ENCODE measurements around the gene DICER1. TPM values are rescaled to one million over a fixed set of nuclear protein-coding genes. Genes with fewer than 3 reads are reported as not detected.

The DICER1 gene, protein sequence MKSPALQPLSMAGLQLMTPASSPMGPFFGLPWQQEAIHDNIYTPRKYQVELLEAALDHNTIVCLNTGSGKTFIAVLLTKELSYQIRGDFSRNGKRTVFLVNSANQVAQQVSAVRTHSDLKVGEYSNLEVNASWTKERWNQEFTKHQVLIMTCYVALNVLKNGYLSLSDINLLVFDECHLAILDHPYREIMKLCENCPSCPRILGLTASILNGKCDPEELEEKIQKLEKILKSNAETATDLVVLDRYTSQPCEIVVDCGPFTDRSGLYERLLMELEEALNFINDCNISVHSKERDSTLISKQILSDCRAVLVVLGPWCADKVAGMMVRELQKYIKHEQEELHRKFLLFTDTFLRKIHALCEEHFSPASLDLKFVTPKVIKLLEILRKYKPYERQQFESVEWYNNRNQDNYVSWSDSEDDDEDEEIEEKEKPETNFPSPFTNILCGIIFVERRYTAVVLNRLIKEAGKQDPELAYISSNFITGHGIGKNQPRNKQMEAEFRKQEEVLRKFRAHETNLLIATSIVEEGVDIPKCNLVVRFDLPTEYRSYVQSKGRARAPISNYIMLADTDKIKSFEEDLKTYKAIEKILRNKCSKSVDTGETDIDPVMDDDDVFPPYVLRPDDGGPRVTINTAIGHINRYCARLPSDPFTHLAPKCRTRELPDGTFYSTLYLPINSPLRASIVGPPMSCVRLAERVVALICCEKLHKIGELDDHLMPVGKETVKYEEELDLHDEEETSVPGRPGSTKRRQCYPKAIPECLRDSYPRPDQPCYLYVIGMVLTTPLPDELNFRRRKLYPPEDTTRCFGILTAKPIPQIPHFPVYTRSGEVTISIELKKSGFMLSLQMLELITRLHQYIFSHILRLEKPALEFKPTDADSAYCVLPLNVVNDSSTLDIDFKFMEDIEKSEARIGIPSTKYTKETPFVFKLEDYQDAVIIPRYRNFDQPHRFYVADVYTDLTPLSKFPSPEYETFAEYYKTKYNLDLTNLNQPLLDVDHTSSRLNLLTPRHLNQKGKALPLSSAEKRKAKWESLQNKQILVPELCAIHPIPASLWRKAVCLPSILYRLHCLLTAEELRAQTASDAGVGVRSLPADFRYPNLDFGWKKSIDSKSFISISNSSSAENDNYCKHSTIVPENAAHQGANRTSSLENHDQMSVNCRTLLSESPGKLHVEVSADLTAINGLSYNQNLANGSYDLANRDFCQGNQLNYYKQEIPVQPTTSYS (N-terminal part only)
- total RNA-seq (2021): 56.0 to 62.0 TPM (median 56.5 TPM) in 3 replicates
- Bru-seq, nascent RNA: percentile 87 among the genes with signal in this experiment
- long read RNA-seq, experiment 1, full-length matches to known transcripts: 23 of 143 reads
- long read RNA-seq, experiment 1, partial matches to known transcripts: 47 of 143 reads
- long read RNA-seq, experiment 1, other reads (novel, unspliced or antisense): 73 of 143 reads
- long read RNA-seq, experiment 2, partial matches to known transcripts: 5 of 28 reads
- long read RNA-seq, experiment 2, other reads (novel, unspliced or antisense): 23 of 28 reads
- long read RNA-seq, experiment 3: 0 reads

DNA sequence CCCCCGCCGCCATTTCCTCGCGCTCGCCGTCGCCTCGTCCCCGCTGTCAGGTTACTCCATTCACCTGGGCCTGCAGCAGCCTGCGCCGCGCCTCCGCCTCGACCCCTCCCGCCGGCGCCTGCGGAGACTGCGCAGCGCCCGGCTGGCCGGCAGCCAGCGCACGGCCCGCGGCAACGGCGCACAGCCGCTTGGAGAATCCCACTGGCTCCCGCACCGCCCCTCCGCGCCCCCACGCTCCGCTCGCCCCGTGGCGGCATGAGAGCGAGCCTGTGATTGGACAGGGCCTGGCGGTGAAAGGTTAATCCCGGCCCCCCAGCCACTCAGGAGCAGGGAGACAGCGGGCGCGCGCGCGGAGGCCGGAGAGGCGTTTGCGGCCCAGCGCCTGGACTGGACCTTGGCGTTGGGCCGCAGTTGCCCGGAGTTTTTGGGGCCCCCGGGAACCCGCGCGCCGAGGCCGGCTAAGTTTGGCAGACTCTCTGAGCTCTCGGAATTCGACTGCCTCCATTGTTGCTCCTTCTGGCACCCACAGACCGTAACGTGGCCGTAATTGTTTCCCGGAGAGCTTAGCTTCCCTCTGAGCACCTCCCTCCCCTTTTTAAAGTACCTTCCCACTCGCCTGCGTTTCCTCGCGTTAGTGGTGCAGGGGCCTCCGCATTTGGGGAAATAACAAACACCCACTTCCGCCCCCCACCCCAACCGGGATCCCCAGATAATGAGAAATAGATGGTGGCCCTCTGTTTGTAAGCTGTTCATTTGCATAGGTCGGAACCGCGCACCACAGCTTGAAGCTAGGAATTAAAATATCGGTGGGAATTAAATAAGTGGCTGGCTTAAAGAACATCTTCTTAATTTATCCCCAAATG is at the start of gene DICER1:
Gene DICER1, minus strand, starts transcription at position 203 of the 863 bp plus-strand sequence. CDS start 24,071 bp downstream, outside the sequence.
- ChIA-PET CTCF (interaction anchor here (0.8 to 0.9 kb wide), 2 partner anchors 8 to 204 kb away, joined by 3 to 4 read pairs; no protein-coding TSS in a partner anchor), POLR2A (interaction anchor here (0.6 to 1.2 kb wide), 3 partner anchors 13 to 62 kb away, joined by 3 to 7 read pairs (median 5); no protein-coding TSS in a partner anchor)
- DNase-seq (ENCODE audit: low spot score) (peak; percentile 96), ATAC-seq (peak; percentile 83)
- 0 out of 2 replicates have a peak, but pooled peaks cover 2% of the 10 kb centered on the region for H3K36me3 Mint-ChIP-seq
- peaks cover 4% of the 10 kb centered on the region; the same call in 1 of the 2 replicates for H3K9me3 Mint-ChIP-seq
- no peaks in the 10 kb centered on the region; the same call in 1 of the 2 replicates for H3K27me3 Mint-ChIP-seq (ENCODE audit: low read depth)
- H3K4me3 Mint-ChIP-seq: peak within 1 kb of the TSS; percentile 92
- H3K27ac Mint-ChIP-seq: peak within 1 kb of the TSS; percentile 73
- peaks cover 45% of the 10 kb centered on the region for H3K4me1 Mint-ChIP-seq
- TF ChIP-seq, protein P1, sequence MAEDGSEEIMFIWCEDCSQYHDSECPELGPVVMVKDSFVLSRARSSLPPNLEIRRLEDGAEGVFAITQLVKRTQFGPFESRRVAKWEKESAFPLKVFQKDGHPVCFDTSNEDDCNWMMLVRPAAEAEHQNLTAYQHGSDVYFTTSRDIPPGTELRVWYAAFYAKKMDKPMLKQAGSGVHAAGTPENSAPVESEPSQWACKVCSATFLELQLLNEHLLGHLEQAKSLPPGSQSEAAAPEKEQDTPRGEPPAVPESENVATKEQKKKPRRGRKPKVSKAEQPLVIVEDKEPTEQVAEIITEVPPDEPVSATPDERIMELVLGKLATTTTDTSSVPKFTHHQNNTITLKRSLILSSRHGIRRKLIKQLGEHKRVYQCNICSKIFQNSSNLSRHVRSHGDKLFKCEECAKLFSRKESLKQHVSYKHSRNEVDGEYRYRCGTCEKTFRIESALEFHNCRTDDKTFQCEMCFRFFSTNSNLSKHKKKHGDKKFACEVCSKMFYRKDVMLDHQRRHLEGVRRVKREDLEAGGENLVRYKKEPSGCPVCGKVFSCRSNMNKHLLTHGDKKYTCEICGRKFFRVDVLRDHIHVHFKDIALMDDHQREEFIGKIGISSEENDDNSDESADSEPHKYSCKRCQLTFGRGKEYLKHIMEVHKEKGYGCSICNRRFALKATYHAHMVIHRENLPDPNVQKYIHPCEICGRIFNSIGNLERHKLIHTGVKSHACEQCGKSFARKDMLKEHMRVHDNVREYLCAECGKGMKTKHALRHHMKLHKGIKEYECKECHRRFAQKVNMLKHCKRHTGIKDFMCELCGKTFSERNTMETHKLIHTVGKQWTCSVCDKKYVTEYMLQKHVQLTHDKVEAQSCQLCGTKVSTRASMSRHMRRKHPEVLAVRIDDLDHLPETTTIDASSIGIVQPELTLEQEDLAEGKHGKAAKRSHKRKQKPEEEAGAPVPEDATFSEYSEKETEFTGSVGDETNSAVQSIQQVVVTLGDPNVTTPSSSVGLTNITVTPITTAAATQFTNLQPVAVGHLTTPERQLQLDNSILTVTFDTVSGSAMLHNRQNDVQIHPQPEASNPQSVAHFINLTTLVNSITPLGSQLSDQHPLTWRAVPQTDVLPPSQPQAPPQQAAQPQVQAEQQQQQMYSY (CRISPR knock-in tag; IDR thresholded peaks at IDR 0.05): no peak
- TF ChIP-seq ZNF138 (CRISPR knock-in tag; conservative IDR thresholded peaks at IDR 0.05): no peak
- TF ChIP-seq, protein P2, sequence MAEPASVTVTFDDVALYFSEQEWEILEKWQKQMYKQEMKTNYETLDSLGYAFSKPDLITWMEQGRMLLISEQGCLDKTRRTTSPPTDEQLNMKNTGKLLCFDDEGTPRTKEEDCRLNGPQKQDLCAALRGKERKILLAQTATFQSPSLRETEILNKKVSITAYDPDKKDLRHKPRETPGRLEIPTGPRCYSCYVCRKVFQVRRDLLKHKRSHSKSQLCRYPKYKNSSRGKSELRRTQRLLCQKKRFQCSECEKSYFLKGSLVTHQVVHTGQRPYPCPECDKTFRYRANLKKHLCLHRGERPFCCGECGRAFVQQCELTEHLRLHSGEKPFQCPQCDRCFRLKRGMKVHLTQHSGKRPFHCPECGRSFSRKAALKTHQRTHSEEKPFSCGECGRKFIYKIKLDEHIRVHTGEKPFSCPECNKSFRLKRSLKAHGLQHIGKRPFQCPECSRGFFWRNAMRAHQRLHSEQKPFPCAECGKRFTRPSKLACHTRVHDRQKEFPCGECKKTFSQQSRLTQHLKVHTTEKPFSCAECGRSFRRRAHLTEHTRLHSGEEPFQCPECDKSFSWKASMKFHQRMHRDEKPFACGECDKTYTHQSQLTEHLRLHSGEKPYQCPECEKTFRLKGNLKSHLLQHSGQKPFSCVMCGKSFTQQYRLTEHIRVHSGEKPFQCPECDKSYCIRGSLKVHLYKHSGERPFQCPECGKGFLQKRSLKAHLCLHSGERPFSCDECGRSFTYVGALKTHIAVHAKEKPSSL (CRISPR knock-in tag; conservative IDR thresholded peaks at IDR 0.05): no peak
- peak; percentile 94 for TF ChIP-seq NFYB (CRISPR knock-in tag; conservative IDR thresholded peaks at IDR 0.05; ENCODE audit: low read depth)
- no peak for TF ChIP-seq ZNF317 (CRISPR knock-in tag; IDR thresholded peaks at IDR 0.05; ENCODE audit: borderline replicate concordance, low read depth)
- TF ChIP-seq NR3C1 (CRISPR knock-in tag; conservative IDR thresholded peaks at IDR 0.05; ENCODE audit: low read depth): no peak
- TF ChIP-seq PRRX2 (CRISPR knock-in tag; IDR thresholded peaks at IDR 0.05): no peak
- no peak for TF ChIP-seq TCF7 (CRISPR knock-in tag; IDR thresholded peaks at IDR 0.05; ENCODE audit: low read depth)
- TF ChIP-seq ZNF671 (CRISPR knock-in tag; IDR thresholded peaks at IDR 0.05): no peak
- TF ChIP-seq OVOL2 (CRISPR knock-in tag; IDR thresholded peaks at IDR 0.05; ENCODE audit: borderline replicate concordance): no peak
- TF ChIP-seq, protein P3, sequence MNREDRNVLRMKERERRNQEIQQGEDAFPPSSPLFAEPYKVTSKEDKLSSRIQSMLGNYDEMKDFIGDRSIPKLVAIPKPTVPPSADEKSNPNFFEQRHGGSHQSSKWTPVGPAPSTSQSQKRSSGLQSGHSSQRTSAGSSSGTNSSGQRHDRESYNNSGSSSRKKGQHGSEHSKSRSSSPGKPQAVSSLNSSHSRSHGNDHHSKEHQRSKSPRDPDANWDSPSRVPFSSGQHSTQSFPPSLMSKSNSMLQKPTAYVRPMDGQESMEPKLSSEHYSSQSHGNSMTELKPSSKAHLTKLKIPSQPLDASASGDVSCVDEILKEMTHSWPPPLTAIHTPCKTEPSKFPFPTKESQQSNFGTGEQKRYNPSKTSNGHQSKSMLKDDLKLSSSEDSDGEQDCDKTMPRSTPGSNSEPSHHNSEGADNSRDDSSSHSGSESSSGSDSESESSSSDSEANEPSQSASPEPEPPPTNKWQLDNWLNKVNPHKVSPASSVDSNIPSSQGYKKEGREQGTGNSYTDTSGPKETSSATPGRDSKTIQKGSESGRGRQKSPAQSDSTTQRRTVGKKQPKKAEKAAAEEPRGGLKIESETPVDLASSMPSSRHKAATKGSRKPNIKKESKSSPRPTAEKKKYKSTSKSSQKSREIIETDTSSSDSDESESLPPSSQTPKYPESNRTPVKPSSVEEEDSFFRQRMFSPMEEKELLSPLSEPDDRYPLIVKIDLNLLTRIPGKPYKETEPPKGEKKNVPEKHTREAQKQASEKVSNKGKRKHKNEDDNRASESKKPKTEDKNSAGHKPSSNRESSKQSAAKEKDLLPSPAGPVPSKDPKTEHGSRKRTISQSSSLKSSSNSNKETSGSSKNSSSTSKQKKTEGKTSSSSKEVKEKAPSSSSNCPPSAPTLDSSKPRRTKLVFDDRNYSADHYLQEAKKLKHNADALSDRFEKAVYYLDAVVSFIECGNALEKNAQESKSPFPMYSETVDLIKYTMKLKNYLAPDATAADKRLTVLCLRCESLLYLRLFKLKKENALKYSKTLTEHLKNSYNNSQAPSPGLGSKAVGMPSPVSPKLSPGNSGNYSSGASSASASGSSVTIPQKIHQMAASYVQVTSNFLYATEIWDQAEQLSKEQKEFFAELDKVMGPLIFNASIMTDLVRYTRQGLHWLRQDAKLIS (CRISPR knock-in tag; IDR thresholded peaks at IDR 0.05; ENCODE audit: borderline replicate concordance): no peak
- 0 out of 2 replicates have a peak, but pooled peaks have one; percentile 29 for TF ChIP-seq MYBL2 (CRISPR knock-in tag; IDR thresholded peaks at IDR 0.05)
- no peak for TF ChIP-seq CREM (CRISPR knock-in tag; IDR thresholded peaks at IDR 0.05)
- TF ChIP-seq, protein P4, sequence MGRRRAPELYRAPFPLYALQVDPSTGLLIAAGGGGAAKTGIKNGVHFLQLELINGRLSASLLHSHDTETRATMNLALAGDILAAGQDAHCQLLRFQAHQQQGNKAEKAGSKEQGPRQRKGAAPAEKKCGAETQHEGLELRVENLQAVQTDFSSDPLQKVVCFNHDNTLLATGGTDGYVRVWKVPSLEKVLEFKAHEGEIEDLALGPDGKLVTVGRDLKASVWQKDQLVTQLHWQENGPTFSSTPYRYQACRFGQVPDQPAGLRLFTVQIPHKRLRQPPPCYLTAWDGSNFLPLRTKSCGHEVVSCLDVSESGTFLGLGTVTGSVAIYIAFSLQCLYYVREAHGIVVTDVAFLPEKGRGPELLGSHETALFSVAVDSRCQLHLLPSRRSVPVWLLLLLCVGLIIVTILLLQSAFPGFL (CRISPR knock-in tag; IDR thresholded peaks at IDR 0.05; ENCODE audit: borderline replicate concordance): no peak
- TF ChIP-seq NR2C2 (CRISPR knock-in tag; IDR thresholded peaks at IDR 0.05): peak; percentile 84
- no peak; the same call in 1 of the 2 replicates for TF ChIP-seq KAT7 (CRISPR knock-in tag; IDR thresholded peaks at IDR 0.05; ENCODE audit: borderline replicate concordance)
- TF ChIP-seq, protein P5, sequence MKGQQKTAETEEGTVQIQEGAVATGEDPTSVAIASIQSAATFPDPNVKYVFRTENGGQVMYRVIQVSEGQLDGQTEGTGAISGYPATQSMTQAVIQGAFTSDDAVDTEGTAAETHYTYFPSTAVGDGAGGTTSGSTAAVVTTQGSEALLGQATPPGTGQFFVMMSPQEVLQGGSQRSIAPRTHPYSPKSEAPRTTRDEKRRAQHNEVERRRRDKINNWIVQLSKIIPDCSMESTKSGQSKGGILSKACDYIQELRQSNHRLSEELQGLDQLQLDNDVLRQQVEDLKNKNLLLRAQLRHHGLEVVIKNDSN (CRISPR knock-in tag; IDR thresholded peaks at IDR 0.05): no peak
- TF ChIP-seq ZNF416 (CRISPR knock-in tag; IDR thresholded peaks at IDR 0.05): no peak
